ENCODE data around the gene S100P. TPM values are rescaled to one million over a fixed set of nuclear protein-coding genes. Genes with fewer than 3 reads are reported as not detected.

Gene S100P
- total RNA-seq, 1 experiment from 2014 or later = 480 TPM

- Histone ChIP-seq H3K27me3 (ENCODE audit: insufficient read depth, low read depth) (no peaks in the 10 kb centered on the region), H3K9me3 (ENCODE audit: insufficient read depth, low read depth) (no peaks in the 10 kb centered on the region), H3K4me3 (no peak overlapping the region), H3K4me2 (peak overlapping the region; percentile 78), H3K4me1 (replicated peaks; ENCODE audit: insufficient read depth) (peaks cover 25% of the 10 kb centered on the region), H3K79me2 (ENCODE audit: low read depth) (0 out of 2 replicates have a peak, but pooled peaks cover 3% of the 10 kb centered on the region), H2AFZ (no peak overlapping the region), H4K20me1 (ENCODE audit: insufficient read depth) (no peaks in the 10 kb centered on the region), H3K27ac (peak overlapping the region; percentile 100), H3K9me2 (ENCODE audit: insufficient read depth) (no peaks in the 10 kb centered on the region), H3K36me3 (ENCODE audit: low read depth) (no peaks in the 10 kb centered on the region), H3F3A (ENCODE audit: insufficient read depth, low read depth) (peaks cover 5% of the 10 kb centered on the region; the same call in 1 of the 2 replicates)
- DNase-seq = no peak
- TF ChIP-seq EZH2 (IDR thresholded peaks at IDR 0.05; ENCODE audit: low read depth) (no peak), CTCF (conservative IDR thresholded peaks at IDR 0.05) (no peak)
- intact Hi-C loops (cut with micrococcal nuclease; ENCODE audit: unreplicated experiment) = no loop called here
- CTCF ChIA-PET = no interaction called here
- POLR2A ChIA-PET (ENCODE audit: unreplicated experiment) = no interaction called here
- BruUV-seq (replicated peaks) = no TSS peak
These were observed 39.9 kb downstream of the S100P start for GRCh38 chr4:6733358-6734164.

DNA sequence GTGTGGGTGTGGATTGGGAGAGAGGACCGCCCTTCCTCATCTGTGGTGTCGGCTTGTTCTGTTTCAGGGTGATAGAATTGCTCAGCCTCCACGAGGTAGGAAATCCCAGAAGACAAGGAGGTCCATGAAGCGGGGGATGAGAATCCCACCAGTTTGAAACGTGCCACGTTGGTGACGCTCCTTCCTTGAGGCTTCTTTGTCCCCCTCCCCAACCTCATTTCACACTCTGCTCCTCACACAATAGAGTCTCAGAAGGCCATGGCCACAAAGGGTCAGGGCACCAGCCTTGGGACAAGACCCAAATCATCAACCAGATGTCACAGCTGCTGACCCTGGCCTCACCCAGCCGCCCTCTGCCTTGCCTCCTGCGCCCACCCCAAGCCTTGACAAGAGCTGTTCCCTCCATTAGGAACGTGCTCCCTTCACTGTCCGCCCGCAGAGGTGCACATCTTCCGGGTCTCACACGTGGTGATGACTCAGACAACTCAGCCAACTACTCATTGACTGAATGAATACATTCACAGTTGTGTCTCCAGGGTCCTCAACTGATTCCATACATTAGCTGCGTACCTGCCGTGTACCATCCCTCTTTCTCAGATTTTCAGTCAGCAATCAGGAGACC, 40.6 kb downstream of the S100P start:
- TF ChIP-seq CTCF (conservative IDR thresholded peaks at IDR 0.05) = no peak
- TF ChIP-seq EZH2 (IDR thresholded peaks at IDR 0.05; ENCODE audit: low read depth) = no peak
- no peak overlapping the region for H3K27ac ChIP-seq
- intact Hi-C loops (cut with micrococcal nuclease; ENCODE audit: unreplicated experiment) = no loop called here
- no TSS peak for BruUV-seq (replicated peaks)
- H3K79me2 ChIP-seq (ENCODE audit: low read depth) = 0 out of 2 replicates have a peak, but pooled peaks cover 3% of the 10 kb centered on the region
- no peaks in the 10 kb centered on the region for H3K36me3 ChIP-seq (ENCODE audit: low read depth)
- H3K4me1 ChIP-seq (replicated peaks; ENCODE audit: insufficient read depth) = peaks cover 25% of the 10 kb centered on the region
- no peak for DNase-seq
- no peaks in the 10 kb centered on the region for H3K27me3 ChIP-seq (ENCODE audit: insufficient read depth, low read depth)
- peaks cover 5% of the 10 kb centered on the region; the same call in 1 of the 2 replicates for H3F3A ChIP-seq (ENCODE audit: insufficient read depth, low read depth)
- no peaks in the 10 kb centered on the region for H3K9me2 ChIP-seq (ENCODE audit: insufficient read depth)
- POLR2A ChIA-PET (ENCODE audit: unreplicated experiment) = interaction anchor here (0.6 to 0.7 kb wide), 2 partner anchors 35 to 74 kb away, joined by 3 to 6 read pairs; no protein-coding TSS in a partner anchor
- H3K4me3 ChIP-seq = no peak overlapping the region
- CTCF ChIA-PET = no interaction called here
- H2AFZ ChIP-seq = no peak overlapping the region
- no peak overlapping the region for H3K4me2 ChIP-seq
- no peaks in the 10 kb centered on the region for H4K20me1 ChIP-seq (ENCODE audit: insufficient read depth)
- H3K9me3 ChIP-seq (ENCODE audit: insufficient read depth, low read depth) = no peaks in the 10 kb centered on the region

GRCh38 chr4:6739920-6740319, 46.2 kb downstream of the S100P start:
- Histone ChIP-seq H3K36me3 (ENCODE audit: low read depth) (no peaks in the 10 kb centered on the region), H3K27ac (no peak overlapping the region), H4K20me1 (ENCODE audit: insufficient read depth) (no peaks in the 10 kb centered on the region), H3K9me2 (ENCODE audit: insufficient read depth) (no peaks in the 10 kb centered on the region), H3K9me3 (ENCODE audit: insufficient read depth, low read depth) (no peaks in the 10 kb centered on the region), H3K4me3 (no peak overlapping the region), H3K4me1 (replicated peaks; ENCODE audit: insufficient read depth) (no peaks in the 10 kb centered on the region), H3F3A (ENCODE audit: insufficient read depth, low read depth) (no peaks in the 10 kb centered on the region), H3K27me3 (ENCODE audit: insufficient read depth, low read depth) (no peaks in the 10 kb centered on the region), H2AFZ (no peak overlapping the region), H3K79me2 (ENCODE audit: low read depth) (no peaks in the 10 kb centered on the region), H3K4me2 (no peak overlapping the region)
- DNase-seq = no peak
- TF ChIP-seq CTCF (conservative IDR thresholded peaks at IDR 0.05) = no peak
- TF ChIP-seq EZH2 (IDR thresholded peaks at IDR 0.05; ENCODE audit: low read depth) = no peak
- intact Hi-C loops (cut with micrococcal nuclease; ENCODE audit: unreplicated experiment) = no loop called here
- ChIA-PET CTCF (no interaction called here), POLR2A (ENCODE audit: unreplicated experiment) (no interaction called here)
- no TSS peak for BruUV-seq (replicated peaks)

All from PC-9 (cell line).